Hepatocyte (in vitro differentiated cells): ENCODE data around the gene FASTK. TPM values are rescaled to one million over a fixed set of nuclear protein-coding genes. Genes with fewer than 3 reads are reported as not detected.

ENCODE experiments used
- DNase-seq: peaks from one replicate; pipeline ENCODE4 v3.0.0-alpha.2; 2016; ENCODE audit warnings: low spot score
- H2AFZ ChIP-seq: fragments of 200-600 bp; sonication (generic); 2 replicates; pipeline ENCODE4 v1.6.0; 2016; ENCODE audit warnings: antibody characterized with exemption, mild to moderate bottlenecking
- H3K27ac ChIP-seq: fragments of 200-600 bp; sonication (generic); 2 replicates; pipeline ENCODE4 v1.5.1; 2016; ENCODE audit warnings: mild to moderate bottlenecking
- H3K27me3 ChIP-seq: fragments of 200-600 bp; sonication (generic); 2 replicates; pipeline ENCODE4 v1.6.1; 2016
- H3K36me3 ChIP-seq: fragments of 200-600 bp; sonication (generic); replicated peaks from 2 replicates; pipeline ENCODE4 v1.5.1; 2016; ENCODE audit warnings: low read depth; ENCODE audit not compliant: insufficient read depth
- H3K4me1 ChIP-seq: fragments of 200-600 bp; sonication (generic); 2 replicates; pipeline ENCODE4 v1.5.1; 2016; ENCODE audit warnings: mild to moderate bottlenecking, moderate library complexity; ENCODE audit not compliant: insufficient read depth
- H3K4me2 ChIP-seq: fragments of 200-600 bp; sonication (generic); 2 replicates; pipeline ENCODE4 v1.6.0; 2016
- H3K4me3 ChIP-seq: fragments of 200-600 bp; sonication (generic); 2 replicates; pipeline ENCODE4 v1.5.1; 2016; ENCODE audit warnings: mild to moderate bottlenecking
- H3K79me2 ChIP-seq: fragments of 200-600 bp; sonication (generic); 2 replicates; pipeline ENCODE4 v1.6.0; 2017; ENCODE audit warnings: mild to moderate bottlenecking
- H3K9me2 ChIP-seq: fragments of 200-600 bp; sonication (generic); replicated peaks from 2 replicates; pipeline ENCODE4 v1.6.0; 2017; ENCODE audit warnings: mild to moderate bottlenecking; ENCODE audit not compliant: insufficient read depth
- H3K9me3 ChIP-seq: fragments of 200-600 bp; sonication (generic); 2 replicates; pipeline ENCODE4 v1.5.1; 2016; ENCODE audit warnings: low read depth, mild to moderate bottlenecking
- H4K20me1 ChIP-seq: fragments of 200-600 bp; sonication (generic); 2 replicates; pipeline ENCODE4 v1.6.0; 2016; ENCODE audit warnings: mild to moderate bottlenecking; ENCODE audit not compliant: insufficient read depth, poor library complexity, severe bottlenecking
- CTCF ChIP-seq: fragments of 200-600 bp; sonication (generic); IDR thresholded peaks from 2 replicates; pipeline ENCODE4 v1.5.1; 2016; ENCODE audit warnings: antibody characterized with exemption, mild to moderate bottlenecking; ENCODE audit not compliant: poor library complexity
- EZH2 ChIP-seq: fragments of 200-600 bp; sonication (generic); IDR thresholded peaks from 2 replicates; pipeline ENCODE4 v1.6.1; 2016; ENCODE audit warnings: antibody characterized with exemption, mild to moderate bottlenecking, borderline replicate concordance
- EZH2phosphoT487 ChIP-seq: fragments of 200-600 bp; sonication (generic); IDR thresholded peaks from one replicate; pipeline ENCODE4 v1.6.1; 2018; ENCODE audit warnings: antibody characterized with exemption, mild to moderate bottlenecking, low read depth, moderate library complexity; ENCODE audit not compliant: unreplicated experiment, severe bottlenecking
- WGBS: methylation state at CpG from one replicate; pipeline ENCODE4 v1.1.6; 2016; ENCODE audit warnings: low lambda C conversion rate; ENCODE audit errors: missing lambda C conversion rate; 5-methylcytosine and 5-hydroxymethylcytosine counted together
- polyA plus RNA-seq: library from polyadenylated mRNA; unstranded; fragments of >200 nt; fragmentation: Nextera tagmentation; extraction: Ambion mirVana; gene quantifications from 2 replicates; pipeline ENCODE4 v1.2.1, GENCODE V29; 2016
- total RNA-seq: library from RNA; depleted of rRNA; stranded (reverse); fragments of >200 nt; gene quantifications from 2 replicates; pipeline ENCODE4 v1.2.3, GENCODE V29; 2014

The FASTK gene
- total and polyA plus RNA-seq, 2 experiments from 2014 or later = 105 to 193 TPM

DNA sequence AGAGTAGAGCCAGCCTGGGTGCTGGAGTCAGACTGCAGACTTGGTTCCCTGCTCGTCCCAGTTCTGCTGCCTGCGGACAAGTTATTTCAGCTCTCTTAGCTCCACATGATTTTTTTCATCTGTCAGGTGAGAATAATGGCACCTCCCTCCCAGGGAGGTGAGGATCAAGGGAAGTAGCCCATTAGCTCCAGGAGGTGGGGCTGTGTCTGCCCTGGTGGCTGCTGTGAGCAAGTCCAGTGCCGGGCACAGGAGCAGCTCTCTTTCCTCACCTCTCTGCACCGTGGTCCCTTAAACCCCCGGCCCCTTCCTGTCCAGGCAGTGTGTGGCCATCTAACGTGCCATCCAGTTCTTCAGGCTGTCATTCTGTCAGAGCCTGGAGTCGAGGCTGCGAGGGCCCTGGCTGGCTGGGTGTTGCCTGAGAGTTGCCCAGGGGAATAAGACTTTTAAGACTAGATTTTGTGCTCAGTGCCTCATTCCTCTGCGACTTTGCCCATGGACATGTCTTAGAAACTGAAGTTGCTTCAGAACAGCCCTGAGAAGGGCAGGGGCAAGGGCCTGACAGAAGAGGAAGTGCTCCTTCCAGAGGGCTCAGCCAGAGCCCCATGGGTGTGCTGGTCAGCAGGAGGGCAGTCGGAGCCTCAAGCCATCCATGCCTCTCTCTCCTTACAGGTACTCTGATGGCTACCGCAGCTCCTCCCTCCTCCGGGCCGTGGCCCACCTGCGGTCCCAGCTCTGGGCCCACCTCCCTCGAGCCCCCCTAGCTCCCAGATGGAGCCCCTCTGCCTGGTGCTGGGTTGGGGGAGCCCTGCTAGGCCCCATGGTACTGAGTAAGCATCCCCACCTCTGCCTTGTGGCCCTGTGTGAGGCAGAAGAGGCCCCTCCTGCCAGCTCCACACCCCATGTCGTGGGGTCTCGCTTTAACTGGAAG, 47.4 kb downstream of the FASTK start:
- Histone ChIP-seq H3K27ac (no peak overlapping the region), H3K36me3 (no peaks in the 10 kb centered on the region)

GRCh38 chr7:151031011-151031410, 49.6 kb downstream of the FASTK start:
- Histone ChIP-seq H3K4me2 (no peak overlapping the region), H2AFZ (no peak overlapping the region), H4K20me1 (no peaks in the 10 kb centered on the region), H3K9me3 (no peaks in the 10 kb centered on the region), H3K27ac (no peak overlapping the region), H3K4me3 (no peak overlapping the region), H3K36me3 (no peaks in the 10 kb centered on the region), H3K27me3 (no peaks in the 10 kb centered on the region), H3K9me2 (no peaks in the 10 kb centered on the region), H3K4me1 (peaks cover 8% of the 10 kb centered on the region), H3K79me2 (peaks cover 13% of the 10 kb centered on the region)
- no peak for DNase-seq
- TF ChIP-seq CTCF (no peak), EZH2 (no peak), EZH2phosphoT487 (no peak)
- WGBS = 88% methylated on average over 4 of the region's 4 CpGs

More for the DNA sequence above, 47.4 kb downstream of the FASTK start:
- 95% methylated on average over 17 of the region's 17 CpGs for WGBS
- H3K27me3 ChIP-seq = no peaks in the 10 kb centered on the region
- H3K79me2 ChIP-seq = peaks cover 13% of the 10 kb centered on the region
- no peak overlapping the region for H3K4me2 ChIP-seq
- no peaks in the 10 kb centered on the region for H3K9me2 ChIP-seq
- no peak for DNase-seq
- H2AFZ ChIP-seq = no peak overlapping the region
- H4K20me1 ChIP-seq = no peaks in the 10 kb centered on the region
- H3K4me3 ChIP-seq = no peak overlapping the region
- peaks cover 8% of the 10 kb centered on the region for H3K4me1 ChIP-seq
- TF ChIP-seq EZH2 (no peak), CTCF (no peak), EZH2phosphoT487 (no peak)
- H3K9me3 ChIP-seq = no peaks in the 10 kb centered on the region

GRCh38 chr7:151028948-151029501, 51.6 kb downstream of the FASTK start:
- peak overlapping the region; percentile 51 for H3K4me3 ChIP-seq
- DNase-seq = no peak
- H3K79me2 ChIP-seq = peaks cover 13% of the 10 kb centered on the region
- H2AFZ ChIP-seq = peak overlapping the region; percentile 84
- 77% methylated on average over 17 of the region's 17 CpGs for WGBS
- no peak for TF ChIP-seq EZH2
- no peak for TF ChIP-seq EZH2phosphoT487
- H3K36me3 ChIP-seq = no peaks in the 10 kb centered on the region
- no peaks in the 10 kb centered on the region for H3K9me3 ChIP-seq
- H4K20me1 ChIP-seq = no peaks in the 10 kb centered on the region
- peak overlapping the region; percentile 85 for H3K4me2 ChIP-seq
- peak overlapping the region; percentile 73 for H3K27ac ChIP-seq
- no peaks in the 10 kb centered on the region for H3K27me3 ChIP-seq
- peaks cover 8% of the 10 kb centered on the region for H3K4me1 ChIP-seq
- no peaks in the 10 kb centered on the region for H3K9me2 ChIP-seq
